Measurements from ENCODE around the gene BTRC. TPM values are rescaled to one million over a fixed set of nuclear protein-coding genes. Genes with fewer than 3 reads are reported as not detected.
"Not testable (repeated sequence)": the region's sequence is repeated elsewhere in the genome, so short reads cannot be mapped to it uniquely, and the experiment has no call there.

The BTRC gene
- polyA plus RNA-seq, 2 donors = 5.7 to 6.3 TPM

DNA sequence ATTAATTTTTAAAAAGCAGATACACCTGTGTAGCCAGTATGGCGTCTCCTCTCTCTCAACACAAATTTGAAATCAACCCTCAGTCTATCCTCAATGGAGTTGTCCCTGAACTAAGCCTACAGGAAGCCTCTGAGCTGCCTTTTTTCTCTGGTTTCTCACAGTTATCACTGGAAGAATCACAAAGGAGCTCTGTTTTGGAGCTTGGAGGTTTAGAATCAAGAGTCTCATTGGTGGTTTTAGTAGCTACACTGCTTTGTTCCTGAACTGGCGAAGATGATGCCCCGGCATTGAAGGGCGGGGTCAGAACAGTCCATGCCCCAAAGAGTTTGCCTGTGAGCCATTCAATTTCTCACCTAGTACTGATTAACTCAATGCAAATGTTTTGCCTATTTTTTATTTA lies 16.1 kb upstream of the BTRC start:
- Histone ChIP-seq H3K9me3 (ENCODE audit: control insufficient read depth in 2 of 2, insufficient read depth in 1 of 2, low read depth in 1 of 2, low read length in 1 of 2) (no peaks in the 10 kb centered on the region), H3K4me1 (ENCODE audit: control insufficient read depth in 2 of 2, insufficient read depth in 2 of 2, low read length in 1 of 2) (no peaks in the 10 kb centered on the region), H3K27ac (ENCODE audit: low read depth in 2 of 2, low read length in 1 of 2) (no peak overlapping the region), H3K27me3 (ENCODE audit: control insufficient read depth in 1 of 2, insufficient read depth in 2 of 2, low read length in 2 of 2) (no peaks in the 10 kb centered on the region), H3K4me3 (ENCODE audit: low read depth in 1 of 2, low read length in 2 of 2) (no peak overlapping the region), H3K36me3 (ENCODE audit: control insufficient read depth in 2 of 2, insufficient read depth in 2 of 2, low read length in 1 of 2) (no peaks in the 10 kb centered on the region)
- 84 to 85% methylated on average over 4 of the region's 4 CpGs for WGBS, 2 donors

DNA sequence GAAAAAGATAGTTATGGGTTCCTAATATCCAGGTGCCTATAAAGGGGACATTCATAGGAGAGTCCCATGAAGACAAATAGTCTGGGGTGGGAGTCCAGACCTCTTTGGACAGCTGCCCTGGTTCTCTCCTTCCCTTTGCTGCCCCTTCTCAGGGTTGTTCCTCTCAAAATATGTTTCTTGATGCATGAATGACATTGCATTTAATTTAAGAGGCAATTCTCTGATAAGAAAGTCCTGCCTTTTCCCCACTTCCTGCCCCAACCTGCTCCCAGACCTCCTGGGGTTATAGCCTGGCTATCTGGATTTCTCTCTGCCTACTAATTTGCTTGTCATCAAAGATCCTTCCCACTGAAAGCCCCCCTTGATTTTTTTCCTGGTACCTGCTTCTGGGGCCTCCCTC lies 12.5 kb upstream of the BTRC start:
- Histone ChIP-seq H3K9me3 (ENCODE audit: control insufficient read depth in 2 of 2, insufficient read depth in 1 of 2, low read depth in 1 of 2, low read length in 1 of 2) (no peaks in the 10 kb centered on the region), H3K27ac (ENCODE audit: low read depth in 2 of 2, low read length in 1 of 2) (no peak overlapping the region), H3K36me3 (ENCODE audit: control insufficient read depth in 2 of 2, insufficient read depth in 2 of 2, low read length in 1 of 2) (no peaks in the 10 kb centered on the region)

DNA sequence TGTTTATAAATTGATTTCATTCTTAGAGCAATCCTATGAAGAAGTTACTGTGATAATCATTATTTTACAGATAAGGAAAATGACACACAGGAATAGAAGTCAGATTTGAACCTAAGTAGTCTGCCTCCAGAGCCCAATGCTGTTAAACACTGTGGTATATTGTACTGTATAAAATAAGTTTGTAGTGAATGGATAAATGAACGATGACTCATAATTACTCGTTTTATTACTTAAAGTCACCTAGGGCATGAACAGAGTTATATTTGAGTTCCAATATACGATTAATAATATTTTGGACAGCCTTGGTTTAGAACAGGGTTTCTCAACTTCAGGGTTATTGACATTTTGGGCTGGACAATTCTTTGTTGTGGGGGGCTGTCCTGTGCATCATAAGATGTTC lies 7.8 kb upstream of the BTRC start:
- H3K27ac ChIP-seq (ENCODE audit: low read depth in 2 of 2, low read length in 1 of 2) = no peak overlapping the region
- no peaks in the 10 kb centered on the region for H3K27me3 ChIP-seq (ENCODE audit: control insufficient read depth in 1 of 2, insufficient read depth in 2 of 2, low read length in 2 of 2)
- H3K9me3 ChIP-seq (ENCODE audit: control insufficient read depth in 2 of 2, insufficient read depth in 1 of 2, low read depth in 1 of 2, low read length in 1 of 2) = no peaks in the 10 kb centered on the region
- H3K36me3 ChIP-seq (ENCODE audit: control insufficient read depth in 2 of 2, insufficient read depth in 2 of 2, low read length in 1 of 2) = no peaks in the 10 kb centered on the region
- no peak overlapping the region for H3K4me3 ChIP-seq (ENCODE audit: low read depth in 1 of 2, low read length in 2 of 2)
- no peaks in the 10 kb centered on the region for H3K4me1 ChIP-seq (ENCODE audit: control insufficient read depth in 2 of 2, insufficient read depth in 2 of 2, low read length in 1 of 2)
- WGBS, 2 donors = 46 to 56% methylated on average over 3 of the region's 3 CpGs

More for the DNA sequence above, 12.5 kb upstream of the BTRC start:
- Histone ChIP-seq H3K4me3 (ENCODE audit: low read depth in 1 of 2, low read length in 2 of 2) (no peak overlapping the region), H3K4me1 (ENCODE audit: control insufficient read depth in 2 of 2, insufficient read depth in 2 of 2, low read length in 1 of 2) (no peaks in the 10 kb centered on the region), H3K27me3 (ENCODE audit: control insufficient read depth in 1 of 2, insufficient read depth in 2 of 2, low read length in 2 of 2) (no peaks in the 10 kb centered on the region)

DNA sequence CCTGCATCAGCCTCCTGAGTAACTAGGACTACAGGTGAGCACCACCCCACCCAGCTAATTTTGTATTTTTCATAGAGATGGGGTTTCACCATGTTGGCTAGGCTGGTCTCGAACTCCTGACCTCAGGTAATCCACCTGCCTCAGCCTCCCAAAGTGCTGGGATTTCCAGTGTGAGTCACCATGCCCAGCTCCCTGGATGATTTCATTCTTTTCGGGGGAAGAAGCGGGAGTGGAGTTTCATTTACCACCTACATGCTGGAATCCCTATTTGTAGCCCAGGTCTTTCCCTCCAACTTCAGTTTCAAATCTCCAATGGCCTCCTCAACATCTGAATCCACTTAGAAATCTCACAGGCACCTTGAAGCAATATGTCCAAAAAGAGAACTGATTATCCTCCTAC lies 2.9 kb upstream of the BTRC start:
- H3K9me3 ChIP-seq (ENCODE audit: control insufficient read depth in 2 of 2, insufficient read depth in 1 of 2, low read depth in 1 of 2, low read length in 1 of 2) = no peaks in the 10 kb centered on the region
- H3K4me1 ChIP-seq (ENCODE audit: control insufficient read depth in 2 of 2, insufficient read depth in 2 of 2, low read length in 1 of 2) = no peaks in the 10 kb centered on the region
- no peak overlapping the region for H3K27ac ChIP-seq (ENCODE audit: low read depth in 2 of 2, low read length in 1 of 2)
- WGBS, 2 donors = 76 to 79% methylated on average over 3 of the region's 3 CpGs
- no peaks in the 10 kb centered on the region for H3K27me3 ChIP-seq (ENCODE audit: control insufficient read depth in 1 of 2, insufficient read depth in 2 of 2, low read length in 2 of 2)
- no peaks in the 10 kb centered on the region for H3K36me3 ChIP-seq (ENCODE audit: control insufficient read depth in 2 of 2, insufficient read depth in 2 of 2, low read length in 1 of 2)
- no peak overlapping the region for H3K4me3 ChIP-seq (ENCODE audit: low read depth in 1 of 2, low read length in 2 of 2)

DNA sequence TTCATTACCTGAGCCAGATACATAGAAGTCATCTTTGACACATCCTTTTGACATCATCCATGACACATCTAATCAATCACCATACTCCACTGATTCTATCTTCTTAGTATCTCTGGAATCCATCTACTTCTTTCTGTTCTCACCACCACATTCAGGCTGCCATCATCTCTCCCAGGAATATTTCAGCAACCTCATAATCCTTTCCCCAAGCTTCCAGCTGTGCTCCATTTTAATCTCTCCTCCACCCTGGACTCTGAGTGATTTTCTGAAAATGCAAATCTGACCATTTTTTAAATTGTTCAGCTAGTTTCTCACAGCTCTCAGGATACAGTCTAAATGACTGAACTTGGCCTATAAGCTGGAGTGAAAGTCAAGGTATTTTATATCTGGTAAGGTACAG lies 2.5 kb upstream of the BTRC start:
- H3K27ac ChIP-seq (ENCODE audit: low read depth in 2 of 2, low read length in 1 of 2) = no peak overlapping the region
- H3K4me3 ChIP-seq (ENCODE audit: low read depth in 1 of 2, low read length in 2 of 2) = no peak overlapping the region
- H3K9me3 ChIP-seq (ENCODE audit: control insufficient read depth in 2 of 2, insufficient read depth in 1 of 2, low read depth in 1 of 2, low read length in 1 of 2) = no peaks in the 10 kb centered on the region
- H3K4me1 ChIP-seq (ENCODE audit: control insufficient read depth in 2 of 2, insufficient read depth in 2 of 2, low read length in 1 of 2) = no peaks in the 10 kb centered on the region
- no peaks in the 10 kb centered on the region for H3K36me3 ChIP-seq (ENCODE audit: control insufficient read depth in 2 of 2, insufficient read depth in 2 of 2, low read length in 1 of 2)
- H3K27me3 ChIP-seq (ENCODE audit: control insufficient read depth in 1 of 2, insufficient read depth in 2 of 2, low read length in 2 of 2) = no peaks in the 10 kb centered on the region

DNA sequence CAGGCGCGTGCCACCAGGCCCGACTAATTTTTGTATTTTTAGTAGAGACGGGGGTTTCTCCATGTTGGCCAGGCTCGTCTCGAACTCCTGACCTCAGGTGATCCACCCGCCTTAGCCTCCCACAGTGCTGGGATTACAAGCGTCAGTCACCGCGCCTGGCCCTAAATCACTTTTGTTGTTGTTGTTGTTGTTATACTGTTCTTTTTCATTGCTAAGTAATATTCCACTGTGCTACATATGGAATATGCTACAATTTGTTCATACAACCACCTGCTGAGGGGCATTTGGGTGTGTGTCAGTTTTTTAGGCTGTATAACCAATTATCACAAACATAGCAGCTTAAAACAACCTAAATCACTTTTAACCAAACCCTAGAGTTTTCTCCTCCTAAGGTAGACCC lies 1.1 kb upstream of the BTRC start:
- WGBS, 2 donors = 96 to 97% methylated on average over 10 of the region's 10 CpGs
- not testable (repeated sequence) for H3K36me3 ChIP-seq (ENCODE audit: control insufficient read depth in 2 of 2, insufficient read depth in 2 of 2, low read length in 1 of 2); H3K4me1 ChIP-seq (ENCODE audit: control insufficient read depth in 2 of 2, insufficient read depth in 2 of 2, low read length in 1 of 2); H3K27me3 ChIP-seq (ENCODE audit: control insufficient read depth in 1 of 2, insufficient read depth in 2 of 2, low read length in 2 of 2); H3K4me3 ChIP-seq (ENCODE audit: low read depth in 1 of 2, low read length in 2 of 2); H3K27ac ChIP-seq (ENCODE audit: low read depth in 2 of 2, low read length in 1 of 2); H3K9me3 ChIP-seq (ENCODE audit: control insufficient read depth in 2 of 2, insufficient read depth in 1 of 2, low read depth in 1 of 2, low read length in 1 of 2)

DNA sequence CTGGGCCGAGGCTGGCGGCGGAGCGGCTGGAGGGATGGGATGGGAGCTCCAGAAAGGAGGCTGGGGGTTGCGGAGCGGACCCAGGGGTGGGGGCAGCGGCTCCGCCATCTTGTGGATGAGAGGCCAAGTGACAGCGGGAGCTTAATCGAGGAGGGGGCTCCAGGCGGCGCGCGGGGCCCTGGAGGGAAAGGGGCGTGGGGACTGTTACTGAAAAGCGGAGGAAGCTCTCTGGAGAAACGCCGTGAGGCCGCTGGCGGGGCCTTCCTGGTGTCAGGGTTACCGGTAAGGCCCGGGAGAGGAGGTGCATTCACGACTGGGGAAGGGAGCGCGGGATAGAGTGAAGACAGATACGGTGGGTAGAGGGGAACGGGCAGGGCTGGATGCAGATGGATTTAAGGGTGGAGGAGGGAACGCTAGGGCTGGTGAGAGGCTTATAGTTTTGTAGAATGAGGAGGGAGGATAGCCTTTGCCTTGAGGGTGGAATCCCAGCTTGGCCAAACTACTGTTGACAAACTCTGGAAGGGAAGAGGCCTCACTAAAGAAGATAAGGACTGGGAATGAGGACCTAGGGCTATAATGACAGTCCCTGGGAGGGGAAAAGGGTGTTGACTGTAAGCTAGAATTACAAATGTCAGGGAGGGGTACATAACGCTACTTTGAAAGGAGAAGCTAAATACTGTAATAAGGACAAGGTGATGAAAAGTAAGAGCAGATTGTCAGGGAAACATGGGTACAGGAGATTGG lies 535 bp downstream of the BTRC start:
- WGBS, 2 donors = 1% methylated on average over 29 of the region's 29 CpGs
- Histone ChIP-seq H3K4me3 (ENCODE audit: low read depth in 1 of 2, low read length in 2 of 2) (peak overlapping the region; percentile 60 to 95), H3K27ac (ENCODE audit: low read depth in 2 of 2, low read length in 1 of 2) (peak overlapping the region; percentile 82 to 94), H3K4me1 (ENCODE audit: control insufficient read depth in 2 of 2, insufficient read depth in 2 of 2, low read length in 1 of 2) (no peaks in the 10 kb centered on the region), H3K9me3 (ENCODE audit: control insufficient read depth in 2 of 2, insufficient read depth in 1 of 2, low read depth in 1 of 2, low read length in 1 of 2) (no peaks in the 10 kb centered on the region), H3K36me3 (ENCODE audit: control insufficient read depth in 2 of 2, insufficient read depth in 2 of 2, low read length in 1 of 2) (no peaks in the 10 kb centered on the region), H3K27me3 (ENCODE audit: control insufficient read depth in 1 of 2, insufficient read depth in 2 of 2, low read length in 2 of 2) (no peaks in the 10 kb centered on the region)

DNA sequence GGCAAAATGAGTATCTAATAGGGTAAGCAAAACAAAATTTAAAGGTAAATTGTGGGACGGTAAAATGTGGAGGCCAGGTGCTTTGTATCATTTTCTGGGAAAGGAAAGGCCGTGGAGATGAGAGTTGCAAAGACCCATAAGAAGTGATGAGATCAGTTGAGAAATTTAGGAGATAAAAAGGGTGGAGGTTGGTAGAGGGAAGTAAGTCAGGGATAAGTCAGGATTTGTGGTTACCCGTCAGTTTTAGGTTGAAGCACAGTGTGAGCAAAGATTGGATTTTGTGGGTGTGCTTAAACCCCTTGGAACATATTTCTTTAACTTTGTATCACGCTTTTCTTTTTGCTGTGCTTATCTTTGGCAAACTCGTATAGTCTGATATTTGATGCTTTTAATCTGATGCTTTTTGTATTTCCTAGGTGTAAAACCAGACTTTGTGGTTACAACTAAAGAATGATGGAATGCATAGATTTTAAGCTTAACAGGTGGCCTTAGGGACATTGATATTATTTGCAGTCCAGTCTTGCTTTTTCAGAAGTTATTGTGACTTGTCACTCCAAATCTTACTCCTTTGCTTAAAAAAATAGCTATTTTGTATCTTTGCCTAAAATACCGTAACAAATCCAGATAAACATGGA lies 1.2 kb downstream of the BTRC start:
- Histone ChIP-seq H3K36me3 (ENCODE audit: control insufficient read depth in 2 of 2, insufficient read depth in 2 of 2, low read length in 1 of 2) (no peaks in the 10 kb centered on the region), H3K27ac (ENCODE audit: low read depth in 2 of 2, low read length in 1 of 2) (peak overlapping the region in 1 of 2 donors; percentile 94), H3K27me3 (ENCODE audit: control insufficient read depth in 1 of 2, insufficient read depth in 2 of 2, low read length in 2 of 2) (no peaks in the 10 kb centered on the region), H3K4me1 (ENCODE audit: control insufficient read depth in 2 of 2, insufficient read depth in 2 of 2, low read length in 1 of 2) (no peaks in the 10 kb centered on the region), H3K4me3 (ENCODE audit: low read depth in 1 of 2, low read length in 2 of 2) (peak overlapping the region in 1 of 2 donors; percentile 60), H3K9me3 (ENCODE audit: control insufficient read depth in 2 of 2, insufficient read depth in 1 of 2, low read depth in 1 of 2, low read length in 1 of 2) (no peaks in the 10 kb centered on the region)
- 48% methylated on average over 6 of the region's 6 CpGs for WGBS, 2 donors

DNA sequence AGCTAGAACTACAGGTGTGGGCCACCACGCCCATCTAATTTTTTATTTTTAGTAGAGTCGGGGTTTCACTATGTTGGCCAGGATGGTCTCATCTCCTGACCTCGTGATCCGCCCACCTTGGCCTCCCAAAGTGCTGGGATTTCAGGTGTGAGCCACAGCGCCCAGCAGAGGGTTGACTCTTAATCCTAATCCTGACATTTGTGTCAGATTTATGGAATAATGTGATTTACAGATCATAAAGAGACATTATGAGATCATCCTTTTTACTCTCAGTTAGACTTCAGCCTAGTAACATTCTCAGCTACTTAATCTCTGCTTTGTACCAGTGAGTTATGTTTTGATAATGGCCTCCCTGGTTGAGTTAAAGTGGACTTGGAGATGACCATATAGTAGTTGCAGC lies 2.2 kb downstream of the BTRC start:
- 92 to 93% methylated on average over 5 of the region's 5 CpGs for whole genome bisulfite sequencing, 2 donors
- no peak overlapping the region for H3K4me3 ChIP-seq (ENCODE audit: low read depth in 1 of 2, low read length in 2 of 2)
- H3K9me3 ChIP-seq (ENCODE audit: control insufficient read depth in 2 of 2, insufficient read depth in 1 of 2, low read depth in 1 of 2, low read length in 1 of 2) = no peaks in the 10 kb centered on the region
- no peaks in the 10 kb centered on the region for H3K4me1 ChIP-seq (ENCODE audit: control insufficient read depth in 2 of 2, insufficient read depth in 2 of 2, low read length in 1 of 2)
- H3K27me3 ChIP-seq (ENCODE audit: control insufficient read depth in 1 of 2, insufficient read depth in 2 of 2, low read length in 2 of 2) = no peaks in the 10 kb centered on the region
- no peaks in the 10 kb centered on the region for H3K36me3 ChIP-seq (ENCODE audit: control insufficient read depth in 2 of 2, insufficient read depth in 2 of 2, low read length in 1 of 2)
- H3K27ac ChIP-seq (ENCODE audit: low read depth in 2 of 2, low read length in 1 of 2) = no peak overlapping the region

DNA sequence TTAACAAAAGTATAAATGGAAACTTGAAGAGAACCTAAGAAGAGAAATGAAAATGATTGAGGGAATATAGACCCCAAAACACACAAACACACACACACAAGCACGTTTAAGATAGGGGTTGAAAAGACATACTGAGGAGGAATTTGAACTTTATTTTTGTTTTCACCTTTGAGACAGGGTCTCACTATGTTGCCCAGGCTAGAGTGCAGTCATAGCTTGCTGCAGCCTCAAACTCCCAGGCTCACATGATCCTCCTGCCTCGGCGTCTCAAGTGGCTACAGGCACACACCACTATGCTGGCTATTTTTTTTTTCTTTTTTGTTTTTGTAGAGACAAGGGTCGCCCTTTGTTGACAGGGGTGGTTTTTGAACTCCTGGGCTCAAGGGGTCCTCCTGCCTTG lies 4.0 kb downstream of the BTRC start:
- Histone ChIP-seq H3K27me3 (ENCODE audit: control insufficient read depth in 1 of 2, insufficient read depth in 2 of 2, low read length in 2 of 2) (no peaks in the 10 kb centered on the region), H3K4me1 (ENCODE audit: control insufficient read depth in 2 of 2, insufficient read depth in 2 of 2, low read length in 1 of 2) (no peaks in the 10 kb centered on the region), H3K4me3 (ENCODE audit: low read depth in 1 of 2, low read length in 2 of 2) (no peak overlapping the region), H3K36me3 (ENCODE audit: control insufficient read depth in 2 of 2, insufficient read depth in 2 of 2, low read length in 1 of 2) (no peaks in the 10 kb centered on the region), H3K27ac (ENCODE audit: low read depth in 2 of 2, low read length in 1 of 2) (no peak overlapping the region), H3K9me3 (ENCODE audit: control insufficient read depth in 2 of 2, insufficient read depth in 1 of 2, low read depth in 1 of 2, low read length in 1 of 2) (no peaks in the 10 kb centered on the region)
- WGBS, 2 donors = 78 to 80% methylated on average over 4 of the region's 4 CpGs
